Left cardiac atrium (tissue), 4 donors: ENCODE results near the gene LAMA4. TPM values are rescaled to one million over a fixed set of nuclear protein-coding genes. Genes with fewer than 3 reads are reported as not detected.

Experiments
- ATAC-seq, 2 donors: fragments of 200-7000 bp; cut with Tn5 transposase; one replicate each; pipeline ENCODE4 v1.9.1; 2020; ENCODE audit warnings: mild to moderate bottlenecking in 2 of 2, moderate library complexity in 2 of 2
- DNase-seq: peaks from one replicate; pipeline ENCODE4 v3.0.0-alpha.2; 2020
- intact Hi-C, 2 donors: fragments of 100-400 bp; cut with DNase I; formaldehyde crosslinking; loops; one replicate each; pipeline versions ENCODE4 v1.14.1 to v1.15.1; 2022 to 2023
- total RNA-seq, 2 donors: library from RNA; stranded (reverse); fragmentation: NEBNext Ultra II Directional; extraction: Animal tissue kit (Norgen Biotek cat#: 25700); gene quantifications; one replicate each; pipeline ENCODE4 v1.2.1, GENCODE V29; 2021
- donor health status: DM: no; HTN: yes; CAD: no.
- donor health status: DM: no; HTN: yes; CAD: no; lungs with severe emphysema.
- donor health status: DM: yes; HTN: yes; CAD: no.
- donor health status: Dilated cardiomyopathy.

Gene LAMA4
- total RNA-seq, 2 donors from 2014 or later: 63.7 to 87.8 TPM

DNA sequence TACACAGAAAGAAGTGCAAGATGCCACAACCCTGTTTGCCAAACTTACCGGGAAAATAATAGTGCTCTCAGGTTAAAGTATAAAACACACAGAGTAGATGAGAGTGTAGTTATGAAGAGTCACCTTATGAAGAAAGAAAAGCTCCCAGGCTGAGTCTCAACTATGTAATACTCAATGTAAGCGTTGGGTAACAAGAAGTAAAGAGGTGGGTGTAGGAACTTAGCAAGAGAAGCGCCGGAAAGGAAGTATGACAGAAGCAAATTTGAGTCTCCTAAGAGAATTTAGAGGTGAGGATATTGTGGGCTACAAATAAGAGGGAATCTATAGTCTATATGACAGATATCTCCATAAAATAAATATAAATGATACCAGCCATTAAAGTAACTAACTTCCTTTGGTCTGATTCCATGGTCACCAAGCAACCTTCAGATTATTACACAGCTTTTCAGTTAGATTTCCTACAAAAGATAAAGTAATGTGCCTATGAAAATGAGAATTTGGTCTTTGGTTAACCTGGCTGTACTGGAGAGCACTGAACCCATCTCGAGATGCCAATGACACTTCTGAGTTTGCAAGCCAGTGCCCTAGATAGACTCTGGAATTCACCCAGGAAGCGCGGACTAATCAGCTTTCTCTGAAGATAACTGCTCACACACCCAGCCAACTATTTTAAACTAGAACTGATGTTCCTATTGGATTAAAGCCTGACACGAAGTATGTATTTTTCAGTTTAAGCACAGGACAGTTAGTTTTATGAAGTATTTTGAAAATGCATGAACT, 168.9 kb downstream of the LAMA4 start:
- ATAC-seq (peak; percentile 21 to 37), DNase-seq (peak; percentile 42)
- intact Hi-C loops: no loop called here

DNA sequence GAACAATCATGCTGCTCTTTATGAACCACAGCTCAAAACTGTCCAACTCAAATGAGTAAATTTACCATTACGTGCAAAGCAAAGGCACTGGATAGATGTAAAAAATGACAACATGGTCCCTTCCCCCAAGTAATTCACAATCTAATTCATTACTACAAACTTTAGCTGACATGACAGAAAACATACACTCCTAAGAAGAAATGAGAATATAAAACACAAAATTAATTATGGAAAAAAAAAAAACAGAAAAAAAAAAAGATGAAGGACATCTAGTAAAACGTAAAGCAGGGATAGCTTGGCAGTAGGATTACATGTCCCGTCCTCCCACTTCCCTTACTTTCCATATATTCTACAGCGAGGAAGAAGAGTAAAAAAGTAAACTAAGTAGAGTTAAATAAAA, 172.8 kb downstream of the LAMA4 start:
- DNase-seq: no peak
- no peak for ATAC-seq
- intact Hi-C loops: no loop called here

DNA sequence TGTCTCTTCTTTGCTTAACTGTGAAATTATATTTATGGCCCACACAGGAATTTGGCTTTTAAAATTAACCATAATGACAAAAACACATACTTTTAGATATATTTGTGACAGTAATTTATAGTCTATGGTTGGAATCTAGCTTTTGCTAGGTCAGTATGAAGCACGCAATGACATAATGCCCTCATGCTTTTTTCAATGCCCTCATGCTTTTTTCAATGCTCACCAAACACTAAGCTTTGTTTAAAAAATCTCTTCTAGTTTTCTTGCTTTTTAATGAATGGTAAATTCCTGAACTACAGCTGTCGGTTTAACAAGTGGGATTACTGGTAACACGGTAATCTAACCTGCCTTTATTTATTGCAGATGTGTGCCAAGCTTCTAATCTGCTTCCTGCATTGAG, 187.8 kb downstream of the LAMA4 start:
- intact Hi-C loops: no loop called here
- ATAC-seq: no peak
- no peak for DNase-seq

DNA sequence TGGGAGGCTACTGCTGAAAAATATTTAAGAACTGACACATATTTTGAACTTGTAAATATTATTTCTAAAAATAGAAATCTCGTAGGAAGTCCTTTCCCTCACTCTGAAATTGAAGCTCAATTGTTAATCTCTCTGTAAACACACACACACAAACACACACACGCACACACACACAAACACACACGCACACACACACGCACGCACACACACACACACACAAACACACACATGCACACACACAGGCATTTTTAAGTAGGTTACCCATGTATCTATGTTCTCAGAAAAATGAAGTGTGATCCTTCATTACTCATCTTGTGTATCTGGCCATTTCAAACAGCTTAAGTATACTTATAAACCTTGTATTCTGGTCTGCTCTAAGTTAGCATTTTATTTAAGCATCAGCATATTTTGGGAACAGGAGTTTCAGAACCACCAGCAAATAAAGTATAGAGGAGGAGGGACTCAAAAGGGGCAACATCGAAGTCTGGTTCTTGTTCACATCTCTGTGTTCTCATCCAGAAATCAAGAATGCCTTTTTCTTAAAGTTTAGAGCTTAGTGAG, 188.9 kb downstream of the LAMA4 start:
- ATAC-seq (no peak), DNase-seq (no peak)
- intact Hi-C loops: no loop called here

DNA sequence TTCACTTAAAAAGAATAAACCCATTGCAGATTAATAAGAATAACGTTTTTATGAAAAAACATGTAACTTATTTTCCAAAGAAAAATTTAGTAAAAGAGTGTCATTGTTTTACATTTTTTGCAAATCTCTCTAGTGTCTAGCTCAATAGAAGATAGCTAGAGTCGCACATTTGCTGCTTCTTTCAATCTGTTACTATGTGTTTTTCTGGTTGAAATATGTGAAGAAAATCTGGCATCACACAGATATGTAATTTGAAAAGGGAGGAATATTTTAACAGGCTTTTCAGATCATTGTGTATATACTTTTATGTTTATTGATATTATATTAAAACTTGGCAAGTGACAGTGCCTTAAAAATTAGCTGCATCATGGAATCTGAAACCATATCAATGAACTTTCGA, 191.4 kb downstream of the LAMA4 start:
- no peak for ATAC-seq
- intact Hi-C loops: no loop called here
- DNase-seq: no peak

DNA sequence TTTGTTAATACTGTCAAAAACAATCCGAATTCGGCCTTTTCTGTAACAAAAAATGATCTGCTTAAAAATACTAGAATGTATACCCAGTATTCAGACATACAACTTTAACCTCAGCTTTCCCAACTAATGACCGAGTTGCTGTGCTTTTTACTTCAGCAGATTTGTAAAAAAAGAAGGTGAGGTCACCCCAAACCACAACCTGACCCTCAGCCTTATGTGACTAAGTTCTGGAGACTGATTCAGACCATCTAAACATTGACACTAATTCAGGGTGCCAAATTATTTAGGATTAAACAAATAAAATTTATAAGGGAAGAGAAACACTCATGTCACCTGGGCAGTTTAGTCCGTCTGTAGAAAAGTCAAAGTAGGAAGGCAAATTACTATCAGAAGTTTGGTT, 192.8 kb downstream of the LAMA4 start:
- DNase-seq (no peak), ATAC-seq (no peak)
- intact Hi-C loops: no loop called here

Other genes with a start within 250 kb of the LAMA4 start
- gene CCN6, start 200.5 kb downstream of the LAMA4 start, total RNA-seq: not detected
- gene TUBE1, start 167.1 kb downstream of the LAMA4 start, total RNA-seq: 10 to 100 TPM; 18.4 to 23.1 TPM
- 10 to 100 TPM; 47.6 to 49.4 TPM for gene FAM229B, start 167.0 kb downstream of the LAMA4 start, total RNA-seq
- not detected for gene RFPL4B, start 92.8 kb upstream of the LAMA4 start, total RNA-seq